A204.1 (cell line): ENCODE measurements around the gene MTG2.

Experiments
- FAIRE-seq: peaks from 2 replicates; lab custom pipeline; 2012; peaks lifted over from hg19 to GRCh38; lab: Jason Lieb, UNC

The MTG2 gene

DNA sequence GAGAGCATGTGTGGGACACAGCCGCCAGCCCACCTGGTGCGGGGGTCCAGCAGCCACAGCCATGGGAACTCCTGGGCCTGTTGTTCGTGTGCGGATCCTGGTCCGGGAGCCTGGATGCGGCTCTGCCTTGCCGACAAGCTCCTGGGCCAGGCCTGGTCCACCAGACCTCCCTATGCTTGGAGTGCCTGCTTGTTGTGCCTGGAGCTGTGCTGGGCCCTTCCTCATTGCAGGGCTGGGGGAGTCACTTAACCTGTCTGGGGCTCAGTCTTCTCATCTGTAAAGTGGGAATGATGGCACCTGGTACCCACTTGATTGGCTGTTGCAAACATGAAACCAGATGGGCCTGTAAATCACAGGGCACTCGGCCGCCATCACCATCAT, 52.9 kb downstream of the MTG2 start:
- FAIRE-seq = no peak

- FAIRE-seq = no peak
These were observed 53.4 kb downstream of the MTG2 start for GRCh38 chr20:62236200-62236599.

GRCh38 chr20:62236766-62237513, 54.1 kb downstream of the MTG2 start:
- FAIRE-seq = no peak

DNA sequence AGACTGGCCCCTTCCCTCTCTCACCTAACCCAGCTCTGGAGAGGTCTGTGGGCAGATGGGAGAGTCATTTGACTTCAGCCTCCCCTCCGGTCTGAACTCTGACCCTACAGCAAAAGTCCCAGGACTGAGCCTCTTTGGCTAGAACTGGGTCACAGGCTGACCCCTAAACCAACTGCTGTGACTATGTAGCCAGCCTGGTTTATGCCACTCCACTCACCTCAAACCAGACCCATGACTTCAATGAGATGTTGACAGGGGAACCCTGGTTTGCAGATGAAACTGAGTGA, 54.6 kb downstream of the MTG2 start:
- no peak for FAIRE-seq

- peak; percentile 81 for FAIRE-seq
These were observed 55.2 kb downstream of the MTG2 start, which contains the start of gene OSBPL2 for GRCh38 chr20:62237801-62238568. TSS of gene OSBPL2 (plus strand) at chr20:62238521. CDS start at chr20:62256185, 17,664 bp downstream.

DNA sequence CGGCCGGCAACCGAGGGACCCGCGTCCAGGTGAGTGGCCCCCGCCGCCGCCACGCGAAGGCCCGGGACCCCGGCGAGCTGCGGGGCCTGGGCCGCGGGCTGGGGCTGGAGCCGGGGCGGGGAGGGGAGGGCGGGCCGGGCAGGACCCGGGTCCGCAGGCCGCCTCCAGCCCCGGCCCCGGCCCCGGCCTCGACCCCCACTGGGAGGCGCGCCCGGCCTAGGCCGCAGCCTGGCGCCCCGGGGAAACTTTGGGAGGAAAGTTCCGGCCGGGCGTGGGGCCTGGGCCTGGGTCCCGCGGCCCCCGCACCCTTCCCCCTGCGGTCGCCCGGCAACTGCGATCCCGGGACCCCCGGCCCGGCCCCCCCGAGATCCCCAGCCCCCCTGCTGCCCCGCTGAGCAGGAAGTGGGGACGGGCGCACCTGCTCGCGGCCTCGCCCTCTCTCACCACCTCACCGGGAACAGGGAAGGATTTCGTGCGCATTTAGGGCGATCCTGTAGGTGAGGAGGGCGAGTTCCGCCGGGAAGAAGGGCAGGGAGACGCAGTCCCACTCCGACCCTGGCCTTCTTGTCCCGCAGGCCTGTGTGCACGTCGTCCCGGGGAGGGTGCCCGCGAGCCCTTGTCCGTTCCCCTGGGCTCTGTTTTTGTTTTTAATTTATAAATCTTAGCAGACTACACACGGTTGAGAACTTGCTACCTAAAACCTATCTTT, 55.9 kb downstream of the MTG2 start:
- no peak for FAIRE-seq

- no peak for FAIRE-seq
These were observed 56.6 kb downstream of the MTG2 start for GRCh38 chr20:62239278-62239879.

- FAIRE-seq = no peak
These were observed 57.3 kb downstream of the MTG2 start for GRCh38 chr20:62240020-62240685.

GRCh38 chr20:62241506-62241905, 58.7 kb downstream of the MTG2 start:
- no peak for FAIRE-seq

DNA sequence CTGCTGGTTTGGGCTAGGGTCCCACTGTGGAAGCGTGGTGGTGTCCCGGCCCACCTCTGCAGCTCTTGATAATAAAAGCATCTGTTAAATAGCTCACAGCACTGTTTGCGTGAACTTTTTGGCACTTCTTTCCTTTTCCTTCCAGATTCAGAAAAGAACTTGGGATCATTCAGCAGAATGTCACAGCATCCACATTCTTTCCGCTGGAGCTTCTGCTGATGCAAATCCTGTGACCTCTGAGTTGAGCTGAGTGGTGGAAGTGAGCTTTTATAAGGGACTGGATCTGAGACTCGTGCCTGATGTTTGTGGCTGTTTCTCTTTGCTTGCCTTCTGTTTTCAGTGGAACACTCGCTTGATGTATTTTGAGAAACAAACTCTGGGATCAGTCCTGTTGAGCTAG, 59.3 kb downstream of the MTG2 start:
- FAIRE-seq = no peak

DNA sequence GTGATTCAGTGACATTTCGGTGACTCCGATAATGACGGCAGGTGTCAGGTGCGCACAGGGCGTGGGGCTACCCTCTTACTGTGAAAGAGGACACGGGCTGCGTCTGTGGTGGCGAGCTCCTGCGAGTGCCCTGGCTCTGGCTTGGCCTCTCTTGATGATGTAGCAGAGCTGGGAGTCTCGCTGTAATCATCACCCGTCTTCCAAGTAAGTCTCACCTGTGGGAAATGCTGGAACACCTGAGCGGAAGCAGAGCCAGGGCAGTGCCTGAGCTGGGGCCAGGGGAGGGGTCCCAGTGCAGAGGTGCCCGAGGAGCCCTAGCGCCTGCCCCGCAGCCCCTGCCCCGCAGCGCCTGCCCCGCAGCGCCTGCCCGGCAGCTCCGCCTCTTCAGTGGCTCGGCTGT, 60.3 kb downstream of the MTG2 start:
- FAIRE-seq = no peak

- no peak for FAIRE-seq
These were observed 61.2 kb downstream of the MTG2 start for GRCh38 chr20:62243906-62244515.

DNA sequence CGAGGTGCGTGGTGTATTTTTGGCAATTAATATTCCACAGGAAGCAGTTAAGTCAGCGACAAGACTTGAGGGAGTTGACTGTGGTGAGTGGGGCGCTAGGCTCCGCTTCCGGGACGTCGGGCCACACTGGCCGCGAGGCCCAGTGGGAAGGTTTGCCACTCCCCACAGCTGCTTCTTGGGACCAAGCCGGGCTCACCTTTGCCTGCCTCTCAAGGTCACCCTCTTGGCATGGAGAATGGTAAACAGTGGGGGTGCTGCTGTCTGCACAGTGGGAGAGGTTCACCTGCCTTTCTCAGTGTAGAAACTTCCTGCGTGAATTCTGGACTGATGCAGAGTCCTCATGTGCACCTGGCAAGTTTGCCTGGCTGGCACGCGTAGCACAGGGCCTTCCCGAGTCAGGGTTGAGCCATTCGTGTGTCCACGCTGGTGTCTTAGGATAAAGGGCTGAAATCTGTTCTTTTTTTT, 61.8 kb downstream of the MTG2 start:
- no peak for FAIRE-seq

DNA sequence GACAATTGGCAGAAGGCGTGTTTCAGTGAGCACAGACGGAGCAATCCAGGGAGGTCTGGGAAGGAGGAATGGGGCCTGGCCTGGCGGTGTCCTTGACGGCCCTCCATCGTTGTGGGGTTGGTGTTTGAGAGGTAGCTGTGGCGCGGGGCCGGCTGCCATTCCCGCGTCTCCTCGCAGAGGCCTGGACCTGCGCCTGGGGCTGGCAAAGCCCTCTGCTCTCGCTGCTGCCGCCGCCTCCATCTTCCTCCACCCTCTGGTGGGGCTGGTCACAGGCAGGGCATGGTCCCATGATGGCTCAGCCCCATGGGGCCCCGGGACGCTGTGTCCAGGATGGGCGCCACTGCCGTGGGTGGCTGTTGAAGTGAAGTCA, 63.1 kb downstream of the MTG2 start:
- no peak for FAIRE-seq

DNA sequence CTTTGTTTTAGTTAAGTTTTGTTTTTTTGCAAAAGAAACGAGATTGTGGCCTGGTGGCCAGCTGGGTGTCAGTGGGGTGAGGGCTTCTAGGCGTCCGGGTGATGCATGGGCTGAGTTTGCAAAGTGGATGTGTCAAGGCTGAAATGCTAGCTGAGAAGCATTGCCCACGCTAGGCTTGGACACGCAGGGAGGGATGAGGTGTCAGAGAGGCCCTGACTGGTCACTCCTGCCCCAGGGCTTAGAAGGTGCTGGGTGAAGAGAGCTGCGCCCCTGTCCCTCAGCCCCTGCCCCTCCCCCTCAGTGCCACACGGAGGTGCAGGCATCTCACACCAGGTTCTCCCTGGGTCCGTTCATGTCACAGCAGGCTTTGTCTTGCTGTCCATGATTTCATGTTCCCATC, 63.6 kb downstream of the MTG2 start:
- FAIRE-seq = no peak

DNA sequence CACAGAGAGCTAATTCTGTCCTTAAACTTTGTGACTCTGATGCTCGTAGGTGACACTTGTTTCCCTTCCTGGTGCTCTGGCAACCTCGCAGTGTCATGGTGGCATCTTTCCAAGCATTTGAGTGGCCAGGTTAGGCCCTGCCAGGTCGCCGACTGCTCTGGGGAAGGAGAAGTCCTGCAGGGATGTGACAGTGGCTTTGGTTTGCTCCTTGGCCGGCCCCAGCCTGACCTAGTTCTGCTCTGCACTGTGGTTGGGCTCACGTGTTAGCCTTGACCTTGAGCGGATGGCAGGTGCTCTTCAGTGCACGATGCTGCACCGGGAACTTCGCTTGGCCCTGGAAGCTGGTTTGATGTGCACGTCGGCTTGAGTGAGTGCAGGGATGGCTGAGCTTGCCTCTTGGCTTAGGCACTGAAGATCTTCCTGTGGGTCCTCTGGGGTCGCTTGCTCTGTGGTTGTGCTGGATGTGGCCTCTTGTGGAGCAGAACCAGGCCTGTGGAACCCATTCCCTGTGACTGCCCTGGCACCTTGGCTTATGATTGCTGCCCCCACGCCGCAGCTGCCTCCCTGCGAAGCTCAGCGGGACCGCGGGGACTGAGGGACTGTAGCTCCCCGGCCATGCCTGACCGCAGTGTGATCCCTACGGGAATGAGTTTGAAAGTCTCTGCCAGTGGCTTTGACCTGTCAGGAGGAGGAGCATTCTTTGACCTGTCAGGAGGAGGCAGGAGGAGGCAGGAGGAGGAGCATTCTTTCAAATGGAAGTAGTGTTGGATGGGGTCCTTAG, 64.2 kb downstream of the MTG2 start:
- no peak for FAIRE-seq

DNA sequence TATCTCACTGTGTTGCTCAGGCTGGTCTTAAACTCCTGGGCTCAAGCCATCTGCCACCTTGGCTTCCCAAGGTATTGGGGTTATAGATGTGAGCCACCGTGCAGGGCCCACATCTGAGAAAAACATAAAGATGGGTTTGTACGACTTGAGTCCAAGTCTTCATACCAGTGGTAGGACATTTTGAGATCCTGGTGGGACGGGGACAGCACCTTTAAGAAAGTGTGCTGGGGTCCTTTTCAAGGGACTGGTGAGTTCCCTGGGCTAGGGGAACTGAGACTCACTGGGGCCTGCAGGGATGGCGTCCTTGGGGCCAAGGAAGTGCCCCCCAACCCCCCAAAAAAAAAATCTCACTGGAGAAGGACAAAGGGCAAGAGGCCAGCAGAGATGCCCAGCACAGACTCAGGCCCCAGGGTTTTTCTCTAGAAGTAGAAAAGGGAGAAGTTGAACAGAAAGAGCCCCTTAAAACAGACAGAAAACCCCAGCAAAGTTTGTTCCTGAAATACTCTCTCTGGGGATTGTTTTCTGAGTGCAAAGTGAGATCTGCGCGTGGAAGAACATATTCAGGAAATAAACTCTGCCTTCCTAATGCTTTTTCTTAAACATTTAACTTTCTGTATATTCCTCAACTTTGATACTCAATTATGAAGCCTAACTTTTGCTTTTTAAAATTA, 66.2 kb downstream of the MTG2 start:
- FAIRE-seq = no peak

- no peak for FAIRE-seq
These were observed 69.6 kb downstream of the MTG2 start for GRCh38 chr20:62252342-62252966.
